Neural cell (in vitro differentiated cells): Measurements from ENCODE around the gene MMS19.

ENCODE experiments used
- CTCF ChIP-seq: fragments of 450-650 bp; IDR thresholded peaks from 2 replicates; pipeline ENCODE4 v1.5.1; 2014; ENCODE audit warnings: antibody characterized with exemption, mild to moderate bottlenecking, moderate library complexity; ENCODE audit not compliant: poor library complexity, severe bottlenecking
- EP300 ChIP-seq: fragments of 450-650 bp; conservative IDR thresholded peaks from 2 replicates; pipeline ENCODE4 v1.6.1; 2014; ENCODE audit warnings: antibody characterized with exemption, mild to moderate bottlenecking, moderate library complexity; ENCODE audit not compliant: poor library complexity, severe bottlenecking
- POLR2AphosphoS5 ChIP-seq: IDR thresholded peaks from 2 replicates; pipeline ENCODE4 v1.6.1; 2012

- TF ChIP-seq POLR2AphosphoS5 (no peak), CTCF (no peak), EP300 (no peak)
These were observed 71.2 kb downstream of the MMS19 start for GRCh38 chr10:97426776-97427570.
